KOPT-K1 (cell line): ENCODE results near the gene PPFIA4.

ENCODE experiments used
- H3K27ac ChIP-seq: fragments of 200-600 bp; sonication (generic); 2 replicates; pipeline ENCODE4 v1.5.1; 2016; ENCODE audit warnings: antibody characterized with exemption, mild to moderate bottlenecking, low read depth, low read length; ENCODE audit not compliant: poor library complexity, severe bottlenecking
- H3K36me3 ChIP-seq: fragments of 200-600 bp; sonication (generic); 2 replicates; pipeline ENCODE4 v1.5.1; 2017; ENCODE audit warnings: antibody characterized with exemption, mild to moderate bottlenecking, low read length, moderate library complexity; ENCODE audit not compliant: insufficient read depth
- H3K9me3 ChIP-seq: fragments of 200-600 bp; sonication (generic); 2 replicates; pipeline ENCODE4 v1.5.1; 2017; ENCODE audit warnings: antibody characterized with exemption, low read length, mild to moderate bottlenecking; ENCODE audit not compliant: insufficient read depth, poor library complexity, severe bottlenecking

PPFIA4 gene

GRCh38 chr1:203124546-203125317, 98.4 kb downstream of the PPFIA4 start:
- Histone ChIP-seq H3K27ac (no peak overlapping the region), H3K9me3 (no peaks in the 10 kb centered on the region), H3K36me3 (no peaks in the 10 kb centered on the region)

GRCh38 chr1:203126151-203126865, 100.0 kb downstream of the PPFIA4 start:
- H3K9me3 ChIP-seq = no peaks in the 10 kb centered on the region
- no peaks in the 10 kb centered on the region for H3K36me3 ChIP-seq
- H3K27ac ChIP-seq = no peak overlapping the region

GRCh38 chr1:203126866-203127665, 100.8 kb downstream of the PPFIA4 start:
- no peaks in the 10 kb centered on the region for H3K36me3 ChIP-seq
- no peaks in the 10 kb centered on the region for H3K9me3 ChIP-seq
- no peak overlapping the region for H3K27ac ChIP-seq

GRCh38 chr1:203127666-203128430, 101.6 kb downstream of the PPFIA4 start, which contains the start of gene ADORA1:
Gene ADORA1, plus strand, starts transcription at chr1:203127726. Its CDS starts 1,116 bp downstream, at chr1:203128842.
- Histone ChIP-seq H3K36me3 (no peaks in the 10 kb centered on the region), H3K27ac (no peak within 1 kb of the TSS), H3K9me3 (no peaks in the 10 kb centered on the region)

- Histone ChIP-seq H3K36me3 (no peaks in the 10 kb centered on the region), H3K27ac (no peak overlapping the region), H3K9me3 (no peaks in the 10 kb centered on the region)
These were observed 102.1 kb downstream of the PPFIA4 start for GRCh38 chr1:203128431-203128715.
